GM19463 (cell line): ENCODE results near the gene TREML1.
"Not testable (repeated sequence)": the region's sequence is repeated elsewhere in the genome, so short reads cannot be mapped to it uniquely, and the experiment has no call there.

Experiments
- ATAC-seq: cut with Tn5 transposase; IDR thresholded peaks from one replicate; pipeline ENCODE4 v1.9.1; 2021; ENCODE audit warnings: mild to moderate bottlenecking, moderate library complexity; ENCODE audit not compliant: unreplicated experiment

TREML1 gene

GRCh38 chr6:41153992-41154625 is at the start of gene TREML1:
Gene TREML1, minus strand, starts transcription at chr6:41154347. Its CDS starts 59 bp downstream, at chr6:41154288.
- no peak for ATAC-seq

- no peak for ATAC-seq
These were observed 47.6 kb upstream of the TREML1 start for GRCh38 chr6:41201764-41202173.

GRCh38 chr6:41200901-41201763 is 47.0 kb upstream of the TREML1 start, which contains the start of gene TREML2:
Gene TREML2, minus strand, starts transcription at chr6:41201149. Its CDS starts 141 bp downstream, at chr6:41201008.
- peak; percentile 57 for ATAC-seq

- no peak for ATAC-seq
These were observed 46.3 kb upstream of the TREML1 start for GRCh38 chr6:41200296-41200900.

GRCh38 chr6:41199552-41200246 is 45.6 kb upstream of the TREML1 start:
- ATAC-seq: peak; percentile 49

GRCh38 chr6:41197234-41197633 is 43.1 kb upstream of the TREML1 start:
- ATAC-seq: no peak

GRCh38 chr6:41194386-41194785 is 40.2 kb upstream of the TREML1 start:
- no peak for ATAC-seq

GRCh38 chr6:41193884-41194283 is 39.7 kb upstream of the TREML1 start:
- ATAC-seq: no peak

GRCh38 chr6:41193171-41193734 is 39.1 kb upstream of the TREML1 start:
- no peak for ATAC-seq

GRCh38 chr6:41191569-41191968 is 37.4 kb upstream of the TREML1 start:
- no peak for ATAC-seq

- no peak for ATAC-seq
These were observed 36.6 kb upstream of the TREML1 start for GRCh38 chr6:41190791-41191190.

GRCh38 chr6:41189967-41190366 is 35.8 kb upstream of the TREML1 start:
- ATAC-seq: no peak

GRCh38 chr6:41189046-41189445 is 34.9 kb upstream of the TREML1 start:
- ATAC-seq: not testable (repeated sequence)

- ATAC-seq: no peak
These were observed 34.1 kb upstream of the TREML1 start for GRCh38 chr6:41187924-41188886.

GRCh38 chr6:41186031-41186562 is 31.9 kb upstream of the TREML1 start:
- ATAC-seq: no peak

- no peak for ATAC-seq
These were observed 30.6 kb upstream of the TREML1 start for GRCh38 chr6:41184761-41185160.

- ATAC-seq: no peak
These were observed 28.2 kb upstream of the TREML1 start for GRCh38 chr6:41182069-41183034.

- no peak for ATAC-seq
These were observed 27.4 kb upstream of the TREML1 start for GRCh38 chr6:41181566-41181965.
